GM19455 (cell line): ENCODE data around the gene S100A9.
"Not testable (repeated sequence)": the region's sequence is repeated elsewhere in the genome, so short reads cannot be mapped to it uniquely, and the experiment has no call there.

Experiments used
- ATAC-seq: cut with Tn5 transposase; IDR thresholded peaks from one replicate; pipeline ENCODE4 v1.9.1; 2021; ENCODE audit not compliant: unreplicated experiment

The S100A9 gene

DNA sequence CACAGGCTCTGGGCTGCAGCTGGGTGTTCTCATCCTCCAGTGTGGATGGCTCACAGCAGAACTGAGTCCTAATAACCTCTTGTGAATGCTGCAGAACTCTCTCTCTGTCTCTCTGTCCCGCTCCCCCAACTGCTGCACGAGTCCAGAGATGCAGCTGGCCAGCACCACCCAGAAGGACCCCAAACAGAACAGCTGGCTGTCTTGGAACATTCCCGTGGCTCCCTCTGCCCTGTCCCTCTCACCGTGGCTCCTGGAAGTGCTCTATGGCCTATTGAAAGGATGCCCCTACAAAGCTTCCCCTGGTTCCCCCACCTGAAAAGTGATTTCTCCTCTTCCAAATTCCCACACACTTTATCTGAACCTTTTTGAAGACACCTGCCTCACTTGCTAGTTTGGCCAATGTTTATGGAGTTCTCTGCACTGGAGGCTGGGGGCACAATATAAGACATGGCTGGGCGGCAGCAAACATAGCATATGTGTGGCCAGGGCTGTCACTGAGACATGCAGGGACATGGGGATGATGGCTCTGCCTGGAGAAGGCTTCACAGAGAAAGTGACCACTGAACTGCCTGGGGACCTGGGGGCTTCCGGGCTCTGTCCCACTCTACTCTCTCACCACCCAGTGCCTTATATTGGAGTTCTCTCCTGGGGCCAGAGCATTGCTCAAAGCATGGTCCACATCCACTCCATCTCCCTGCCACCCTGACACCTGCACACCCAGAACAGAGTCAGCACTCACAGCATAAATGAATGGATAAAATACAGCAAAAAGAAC lies 48.4 kb downstream of the S100A9 start:
- not testable (repeated sequence) for ATAC-seq

DNA sequence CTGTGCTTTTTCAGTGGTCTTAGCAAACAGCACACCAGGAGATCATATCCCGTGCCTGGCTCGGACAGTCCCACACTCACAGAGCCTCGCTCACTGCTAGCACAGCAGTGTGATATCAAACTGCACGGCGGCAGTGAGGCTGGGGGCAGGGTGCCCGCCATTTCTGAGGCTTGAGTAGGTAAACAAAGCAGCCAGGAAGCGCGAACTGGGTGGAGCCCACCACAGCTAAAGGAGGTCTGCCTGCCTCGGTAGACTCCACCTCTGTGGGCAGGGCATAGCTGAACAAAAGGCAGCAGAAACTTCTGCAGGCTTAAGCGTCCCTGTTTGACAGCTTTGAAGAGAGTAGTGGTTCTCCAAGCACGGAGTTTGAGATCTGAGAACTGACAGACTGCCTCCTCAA lies 49.6 kb downstream of the S100A9 start:
- not testable (repeated sequence) for ATAC-seq
